ENCODE results near the gene CADM4.

Gene CADM4

GRCh38 chr19:43638995-43639518 is 593 bp downstream of the CADM4 start:
- no peak for TF ChIP-seq ZBTB7A (IDR thresholded peaks at IDR 0.05; ENCODE audit: low read depth)
- no peak for TF ChIP-seq EGR1 (IDR thresholded peaks at IDR 0.05)
- no peak for TF ChIP-seq TCF12 (IDR thresholded peaks at IDR 0.05; ENCODE audit: low read depth)
- TF ChIP-seq, protein P1, sequence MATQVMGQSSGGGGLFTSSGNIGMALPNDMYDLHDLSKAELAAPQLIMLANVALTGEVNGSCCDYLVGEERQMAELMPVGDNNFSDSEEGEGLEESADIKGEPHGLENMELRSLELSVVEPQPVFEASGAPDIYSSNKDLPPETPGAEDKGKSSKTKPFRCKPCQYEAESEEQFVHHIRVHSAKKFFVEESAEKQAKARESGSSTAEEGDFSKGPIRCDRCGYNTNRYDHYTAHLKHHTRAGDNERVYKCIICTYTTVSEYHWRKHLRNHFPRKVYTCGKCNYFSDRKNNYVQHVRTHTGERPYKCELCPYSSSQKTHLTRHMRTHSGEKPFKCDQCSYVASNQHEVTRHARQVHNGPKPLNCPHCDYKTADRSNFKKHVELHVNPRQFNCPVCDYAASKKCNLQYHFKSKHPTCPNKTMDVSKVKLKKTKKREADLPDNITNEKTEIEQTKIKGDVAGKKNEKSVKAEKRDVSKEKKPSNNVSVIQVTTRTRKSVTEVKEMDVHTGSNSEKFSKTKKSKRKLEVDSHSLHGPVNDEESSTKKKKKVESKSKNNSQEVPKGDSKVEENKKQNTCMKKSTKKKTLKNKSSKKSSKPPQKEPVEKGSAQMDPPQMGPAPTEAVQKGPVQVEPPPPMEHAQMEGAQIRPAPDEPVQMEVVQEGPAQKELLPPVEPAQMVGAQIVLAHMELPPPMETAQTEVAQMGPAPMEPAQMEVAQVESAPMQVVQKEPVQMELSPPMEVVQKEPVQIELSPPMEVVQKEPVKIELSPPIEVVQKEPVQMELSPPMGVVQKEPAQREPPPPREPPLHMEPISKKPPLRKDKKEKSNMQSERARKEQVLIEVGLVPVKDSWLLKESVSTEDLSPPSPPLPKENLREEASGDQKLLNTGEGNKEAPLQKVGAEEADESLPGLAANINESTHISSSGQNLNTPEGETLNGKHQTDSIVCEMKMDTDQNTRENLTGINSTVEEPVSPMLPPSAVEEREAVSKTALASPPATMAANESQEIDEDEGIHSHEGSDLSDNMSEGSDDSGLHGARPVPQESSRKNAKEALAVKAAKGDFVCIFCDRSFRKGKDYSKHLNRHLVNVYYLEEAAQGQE (IDR thresholded peaks at IDR 0.05; ENCODE audit: low read depth) = no peak
- TF ChIP-seq MAX (IDR thresholded peaks at IDR 0.05) = no peak
- no peak for TF ChIP-seq RAD21 (IDR thresholded peaks at IDR 0.05; ENCODE audit: low read depth)
- TF ChIP-seq NFIC (IDR thresholded peaks at IDR 0.05) = no peak
- TF ChIP-seq FOXM1 (IDR thresholded peaks at IDR 0.05; ENCODE audit: borderline replicate concordance, low read depth) = no peak
- TF ChIP-seq, protein P2, sequence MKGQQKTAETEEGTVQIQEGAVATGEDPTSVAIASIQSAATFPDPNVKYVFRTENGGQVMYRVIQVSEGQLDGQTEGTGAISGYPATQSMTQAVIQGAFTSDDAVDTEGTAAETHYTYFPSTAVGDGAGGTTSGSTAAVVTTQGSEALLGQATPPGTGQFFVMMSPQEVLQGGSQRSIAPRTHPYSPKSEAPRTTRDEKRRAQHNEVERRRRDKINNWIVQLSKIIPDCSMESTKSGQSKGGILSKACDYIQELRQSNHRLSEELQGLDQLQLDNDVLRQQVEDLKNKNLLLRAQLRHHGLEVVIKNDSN (IDR thresholded peaks at IDR 0.05) = no peak
- no peak for TF ChIP-seq TEAD4 (IDR thresholded peaks at IDR 0.05)
- no peak for TF ChIP-seq CREB1 (IDR thresholded peaks at IDR 0.05; ENCODE audit: low read depth)
- TF ChIP-seq EP300 (IDR thresholded peaks at IDR 0.05; ENCODE audit: borderline replicate concordance) = no peak
- no peak for TF ChIP-seq YY1 (IDR thresholded peaks at IDR 0.05; ENCODE audit: low read depth)
- no peak for TF ChIP-seq TAF1 (IDR thresholded peaks at IDR 0.05; ENCODE audit: low read depth)
- no peak for TF ChIP-seq CEBPB (IDR thresholded peaks at IDR 0.05)

DNA sequence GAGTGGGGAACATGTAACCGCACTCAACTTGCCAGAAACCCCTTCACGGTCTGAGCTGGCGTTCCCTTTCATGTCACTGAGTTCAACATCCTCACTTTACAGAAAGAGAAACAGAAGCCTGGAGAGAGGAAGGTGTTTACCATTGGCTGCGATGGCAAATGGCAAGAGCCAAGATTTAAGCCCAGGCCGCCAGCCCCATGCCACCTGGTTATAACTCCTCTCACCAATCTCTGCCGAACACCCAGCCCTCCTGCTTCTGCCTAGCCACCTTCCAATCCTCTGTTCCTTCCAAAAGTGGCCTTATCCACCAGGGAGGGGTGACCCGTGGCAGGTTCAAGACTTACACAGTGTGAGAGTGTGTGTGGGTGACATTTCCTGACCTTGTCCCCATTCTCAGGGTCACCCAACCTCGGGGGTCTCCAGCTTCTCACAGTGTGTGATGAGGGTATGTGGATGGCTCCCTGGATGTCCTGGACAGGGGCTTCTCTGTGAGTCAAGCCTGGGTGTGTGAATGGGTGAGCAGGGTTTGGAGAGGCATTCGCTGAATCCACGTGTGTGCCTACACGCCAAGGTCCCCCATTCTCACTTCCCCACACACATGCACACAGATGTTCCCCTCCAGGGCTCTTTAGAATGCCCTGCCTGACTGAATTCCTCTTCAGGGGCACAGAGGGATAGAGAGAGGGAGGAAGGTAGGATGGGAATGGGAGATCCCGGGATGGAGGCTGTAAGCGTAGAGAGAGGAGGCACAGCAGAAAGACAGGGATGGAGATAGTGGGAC is 1.2 kb downstream of the CADM4 start:
- TF ChIP-seq, protein P2 (IDR thresholded peaks at IDR 0.05) = no peak
- TF ChIP-seq TCF12 (IDR thresholded peaks at IDR 0.05; ENCODE audit: low read depth) = no peak
- TF ChIP-seq RAD21 (IDR thresholded peaks at IDR 0.05; ENCODE audit: low read depth) = no peak
- no peak for TF ChIP-seq NFIC (IDR thresholded peaks at IDR 0.05)

GRCh38 chr19:43636121-43636683 is 3.4 kb downstream of the CADM4 start:
- TF ChIP-seq TEAD4 (IDR thresholded peaks at IDR 0.05) (peak; percentile 29; the same call in 1 of the 2 replicates), ZBTB7A (IDR thresholded peaks at IDR 0.05; ENCODE audit: low read depth) (no peak)

- no peak for TF ChIP-seq NFIC (IDR thresholded peaks at IDR 0.05)
- TF ChIP-seq ZBTB7A (IDR thresholded peaks at IDR 0.05; ENCODE audit: low read depth) = peak; percentile 26; the same call in 1 of the 2 replicates
Observed at GRCh38 chr19:43634872-43635560, 4.6 kb downstream of the CADM4 start.

DNA sequence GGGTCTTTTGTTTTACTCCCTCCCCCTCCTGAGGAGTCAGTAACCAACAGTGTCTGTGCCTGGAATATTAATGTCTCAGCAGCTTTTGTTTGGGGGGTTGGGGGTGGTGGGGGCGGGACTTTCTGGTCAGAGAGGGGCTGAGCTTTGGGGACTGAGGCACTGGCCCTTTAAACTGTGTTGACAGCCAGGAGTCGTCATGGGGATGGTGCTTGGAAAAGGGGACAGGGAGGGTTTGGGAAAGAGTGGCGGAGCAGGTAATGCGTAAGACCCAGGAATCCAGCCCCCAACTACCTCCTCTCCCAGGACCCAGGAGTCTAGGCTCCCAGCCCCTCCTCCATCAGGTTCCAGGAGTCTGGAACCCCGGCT is 5.2 kb downstream of the CADM4 start:
- no peak for TF ChIP-seq YY1 (IDR thresholded peaks at IDR 0.05; ENCODE audit: low read depth)
- no peak for TF ChIP-seq TCF12 (IDR thresholded peaks at IDR 0.05; ENCODE audit: low read depth)
- TF ChIP-seq, protein P1 (IDR thresholded peaks at IDR 0.05; ENCODE audit: low read depth) = no peak
- TF ChIP-seq ZBTB7A (IDR thresholded peaks at IDR 0.05; ENCODE audit: low read depth) = peak; percentile 10; the same call in 1 of the 2 replicates
- no peak for TF ChIP-seq CEBPB (IDR thresholded peaks at IDR 0.05)

DNA sequence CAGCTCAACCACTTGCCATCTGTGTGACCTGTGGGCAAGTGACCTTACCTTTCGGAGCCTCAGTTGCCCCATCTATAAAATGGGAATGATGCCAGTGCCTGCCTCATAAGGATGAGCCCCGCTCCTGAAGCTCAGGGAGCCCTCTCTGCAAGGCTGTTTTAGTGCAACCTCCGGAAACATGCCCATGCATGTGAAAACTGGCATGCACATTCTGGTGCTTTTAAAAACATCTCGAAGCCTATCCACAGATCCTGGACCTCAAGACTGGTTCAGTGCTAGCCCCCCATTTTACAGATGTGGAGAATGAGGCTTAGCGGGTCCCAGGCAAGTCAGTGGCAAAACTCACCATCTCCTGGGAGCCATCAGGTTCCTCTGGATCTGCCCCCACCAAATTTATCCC is 5.6 kb downstream of the CADM4 start:
- TF ChIP-seq YY1 (IDR thresholded peaks at IDR 0.05; ENCODE audit: low read depth) = no peak
- no peak for TF ChIP-seq TCF12 (IDR thresholded peaks at IDR 0.05; ENCODE audit: low read depth)
- no peak for TF ChIP-seq NFIC (IDR thresholded peaks at IDR 0.05)
- TF ChIP-seq RAD21 (IDR thresholded peaks at IDR 0.05; ENCODE audit: low read depth) = no peak
- TF ChIP-seq FOXM1 (IDR thresholded peaks at IDR 0.05; ENCODE audit: borderline replicate concordance, low read depth) = no peak
- TF ChIP-seq CEBPB (IDR thresholded peaks at IDR 0.05) = no peak
- no peak for TF ChIP-seq TEAD4 (IDR thresholded peaks at IDR 0.05)
- TF ChIP-seq EGR1 (IDR thresholded peaks at IDR 0.05) = no peak
- TF ChIP-seq TAF1 (IDR thresholded peaks at IDR 0.05; ENCODE audit: low read depth) = no peak
- TF ChIP-seq, protein P1 (IDR thresholded peaks at IDR 0.05; ENCODE audit: low read depth) = no peak
- TF ChIP-seq, protein P2 (IDR thresholded peaks at IDR 0.05) = no peak
- TF ChIP-seq MAX (IDR thresholded peaks at IDR 0.05) = no peak
